Measurements from ENCODE around the gene IFI27L1. TPM values are rescaled to one million over a fixed set of nuclear protein-coding genes. Genes with fewer than 3 reads are reported as not detected.

The IFI27L1 gene
- total and polyA plus RNA-seq, 2 of the 13 experiments (the other 11 are each of a cell fraction or from before 2014, with no cell fraction given), result 11.9 to 19.0 TPM

- CTCF ChIA-PET (ENCODE audit: low intra/inter-chr PET ratio, low total read pairs), result no interaction called here
- DNase-seq (ENCODE audit: low spot score), result no peak
- peaks cover 3% of the 10 kb centered on the region for H3K4me1 ChIP-seq (ENCODE audit: insufficient read depth, low read length)
- FAIRE-seq, result no peak
- H3K36me3 ChIP-seq (replicated peaks in 1 of 2; ENCODE audit: control insufficient read depth in 1 of 2, insufficient read depth in 2 of 2, low read length in 2 of 2), result no peaks in the 10 kb centered on the region
- H3K4me3 ChIP-seq (replicated peaks in 1 of 3; ENCODE audit: insufficient read depth in 1 of 3, low read depth in 2 of 3, low read length in 3 of 3), result no peak overlapping the region
- no peaks in the 10 kb centered on the region for H3K79me2 ChIP-seq (ENCODE audit: insufficient read depth, low read length)
- H2AFZ ChIP-seq (ENCODE audit: low read length), result no peak overlapping the region
- no TSS peak for BruUV-seq (replicated peaks)
- no peaks in the 10 kb centered on the region for H3K27me3 ChIP-seq (ENCODE audit: control insufficient read depth in 1 of 2, insufficient read depth in 2 of 2, low read length in 2 of 2)
- intact Hi-C loops (cut with micrococcal nuclease; ENCODE audit: unreplicated experiment), result no loop called here
- POLR2A ChIA-PET, result no interaction called here
- in situ Hi-C loops (cut with HindIII; ENCODE audit: extremely low pct_ligation_motif_present, low pct_unique_long_range_greater_than_20kb), result no loop called here
- no peak overlapping the region for H3K4me2 ChIP-seq (ENCODE audit: low read depth, low read length)
- ATAC-seq, result no peak
- H3K9ac ChIP-seq (ENCODE audit: insufficient read depth, low read depth, low read length), result no peak overlapping the region
- no peaks in the 10 kb centered on the region for H4K20me1 ChIP-seq (ENCODE audit: insufficient read depth, low read length)
- TF ChIP-seq ZNF710 (CRISPR knock-in tag; IDR thresholded peaks at IDR 0.05; ENCODE audit: borderline replicate concordance), result no peak
- no peak for TF ChIP-seq ESRRA (CRISPR knock-in tag; IDR thresholded peaks at IDR 0.05; ENCODE audit: low read depth)
- no peak for TF ChIP-seq MAFG (CRISPR knock-in tag; IDR thresholded peaks at IDR 0.05)
- TF ChIP-seq SRSF9 (IDR thresholded peaks at IDR 0.05; ENCODE audit: borderline replicate concordance, insufficient read depth, low read depth, low read length, poor library complexity, severe bottlenecking), result no peak
- no peak for TF ChIP-seq CBX1 (IDR thresholded peaks at IDR 0.05; ENCODE audit: low read depth)
- TF ChIP-seq ZNF552 (CRISPR knock-in tag; IDR thresholded peaks at IDR 0.05; ENCODE audit: borderline replicate concordance), result no peak
- TF ChIP-seq REXO4 (CRISPR knock-in tag; IDR thresholded peaks at IDR 0.05; ENCODE audit: borderline replicate concordance), result no peak
- no peak for TF ChIP-seq CEBPB (IDR thresholded peaks at IDR 0.05; ENCODE audit: borderline replicate concordance, low read depth, low read length)
- no peak for TF ChIP-seq MED1 (CRISPR knock-in tag; IDR thresholded peaks at IDR 0.05)
- TF ChIP-seq CREB1 (IDR thresholded peaks at IDR 0.05), result no peak
- no peak for TF ChIP-seq CREB1 (CRISPR knock-in tag; IDR thresholded peaks at IDR 0.05)
- no peak for TF ChIP-seq TFE3 (CRISPR knock-in tag; IDR thresholded peaks at IDR 0.05)
- no peak for TF ChIP-seq DNMT1 (CRISPR knock-in tag; IDR thresholded peaks at IDR 0.05)
- TF ChIP-seq CREBL2 (CRISPR knock-in tag; IDR thresholded peaks at IDR 0.05; ENCODE audit: borderline replicate concordance), result no peak
- no peak for TF ChIP-seq THAP11 (CRISPR knock-in tag; IDR thresholded peaks at IDR 0.05)
- TF ChIP-seq ZNF354B (CRISPR knock-in tag; IDR thresholded peaks at IDR 0.05), result no peak
- no peak for TF ChIP-seq ZNF280D (CRISPR knock-in tag; IDR thresholded peaks at IDR 0.05)
- no peak for TF ChIP-seq ZMAT5 (CRISPR knock-in tag; IDR thresholded peaks at IDR 0.05; ENCODE audit: borderline replicate concordance, low read depth)
- 94% methylated on average over 4 of the region's 4 CpGs for WGBS (ENCODE audit: low lambda C conversion rate)
- H3K9me3 ChIP-seq (ENCODE audit: low read length), result no peaks in the 10 kb centered on the region
- no peak overlapping the region for H3K27ac ChIP-seq (ENCODE audit: extremely low read length, insufficient read depth, low read length)
Observed at GRCh38 chr14:94087891-94088290, 6.8 kb downstream of the IFI27L1 start.
